ENCODE measurements around the gene PPDPF.

PPDPF gene

DNA sequence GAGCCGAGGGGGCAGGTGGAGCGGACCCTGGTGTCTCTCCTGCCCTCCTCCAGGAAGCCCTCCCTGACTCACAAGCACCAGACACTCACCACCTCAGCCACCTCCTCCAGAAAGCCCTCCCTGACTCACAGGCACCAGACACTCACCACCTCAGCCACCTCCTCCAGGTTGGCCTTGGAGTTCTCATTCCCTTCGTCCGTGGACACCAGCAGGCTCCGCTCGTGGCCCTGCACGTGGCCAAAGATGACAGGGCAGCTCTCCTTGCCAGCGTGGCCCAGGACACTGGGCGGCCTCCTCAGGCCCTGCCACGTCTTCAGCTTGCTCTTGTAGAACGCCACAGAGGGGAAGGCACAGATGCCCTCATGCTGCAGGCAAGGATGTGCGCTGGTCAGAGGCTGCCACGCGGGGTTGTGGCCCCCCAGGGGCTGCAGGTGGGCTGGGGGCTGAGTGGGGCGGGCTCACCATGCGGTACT is 39.8 kb downstream of the PPDPF start:
- no peak for TF ChIP-seq ZFP30 (CRISPR knock-in tag; IDR thresholded peaks at IDR 0.05)
- no peak for ATAC-seq

DNA sequence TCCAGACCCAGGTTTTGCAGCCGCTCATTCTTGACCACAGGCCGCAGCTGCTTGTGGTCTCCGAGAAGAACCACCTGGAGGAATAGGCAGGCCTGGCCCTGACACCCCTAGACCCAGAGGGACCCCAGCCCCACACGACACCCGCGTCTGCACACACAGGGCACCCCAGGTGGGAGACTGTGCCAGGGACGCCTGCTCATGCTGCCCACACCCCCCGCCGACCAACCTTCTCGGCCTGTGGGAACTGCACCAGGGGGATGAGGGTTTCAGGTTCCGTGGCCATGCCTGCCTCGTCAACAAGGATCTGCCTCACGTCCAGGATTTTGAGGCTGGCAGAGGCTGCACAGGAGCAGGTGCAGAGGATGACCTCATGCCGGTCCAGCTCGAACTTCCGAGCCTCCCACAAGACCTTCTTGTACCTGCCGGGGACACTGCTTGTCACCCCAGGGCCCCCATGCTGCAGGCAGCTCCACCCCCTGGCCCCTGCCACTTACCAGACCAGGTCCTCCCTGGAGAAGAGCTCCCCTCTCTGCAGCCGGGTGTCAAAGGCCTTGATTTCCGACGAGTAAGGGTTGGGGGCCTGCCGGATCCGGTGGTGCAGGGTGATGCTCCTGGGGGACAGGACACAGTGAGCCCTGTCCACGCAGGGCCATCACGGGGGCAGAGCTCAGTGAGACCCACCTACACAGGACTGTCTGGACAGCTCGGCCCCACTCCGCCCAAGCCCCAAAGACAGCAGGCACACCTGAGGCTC is 40.5 kb downstream of the PPDPF start:
- ATAC-seq, result no peak
- TF ChIP-seq, protein P1, sequence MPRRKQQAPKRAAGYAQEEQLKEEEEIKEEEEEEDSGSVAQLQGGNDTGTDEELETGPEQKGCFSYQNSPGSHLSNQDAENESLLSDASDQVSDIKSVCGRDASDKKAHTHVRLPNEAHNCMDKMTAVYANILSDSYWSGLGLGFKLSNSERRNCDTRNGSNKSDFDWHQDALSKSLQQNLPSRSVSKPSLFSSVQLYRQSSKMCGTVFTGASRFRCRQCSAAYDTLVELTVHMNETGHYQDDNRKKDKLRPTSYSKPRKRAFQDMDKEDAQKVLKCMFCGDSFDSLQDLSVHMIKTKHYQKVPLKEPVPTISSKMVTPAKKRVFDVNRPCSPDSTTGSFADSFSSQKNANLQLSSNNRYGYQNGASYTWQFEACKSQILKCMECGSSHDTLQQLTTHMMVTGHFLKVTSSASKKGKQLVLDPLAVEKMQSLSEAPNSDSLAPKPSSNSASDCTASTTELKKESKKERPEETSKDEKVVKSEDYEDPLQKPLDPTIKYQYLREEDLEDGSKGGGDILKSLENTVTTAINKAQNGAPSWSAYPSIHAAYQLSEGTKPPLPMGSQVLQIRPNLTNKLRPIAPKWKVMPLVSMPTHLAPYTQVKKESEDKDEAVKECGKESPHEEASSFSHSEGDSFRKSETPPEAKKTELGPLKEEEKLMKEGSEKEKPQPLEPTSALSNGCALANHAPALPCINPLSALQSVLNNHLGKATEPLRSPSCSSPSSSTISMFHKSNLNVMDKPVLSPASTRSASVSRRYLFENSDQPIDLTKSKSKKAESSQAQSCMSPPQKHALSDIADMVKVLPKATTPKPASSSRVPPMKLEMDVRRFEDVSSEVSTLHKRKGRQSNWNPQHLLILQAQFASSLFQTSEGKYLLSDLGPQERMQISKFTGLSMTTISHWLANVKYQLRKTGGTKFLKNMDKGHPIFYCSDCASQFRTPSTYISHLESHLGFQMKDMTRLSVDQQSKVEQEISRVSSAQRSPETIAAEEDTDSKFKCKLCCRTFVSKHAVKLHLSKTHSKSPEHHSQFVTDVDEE (CRISPR knock-in tag; IDR thresholded peaks at IDR 0.05), result no peak
- TF ChIP-seq SNAI2 (CRISPR knock-in tag; IDR thresholded peaks at IDR 0.05) (no peak), ZC3H10 (CRISPR knock-in tag; IDR thresholded peaks at IDR 0.05) (no peak), ZNF565 (CRISPR knock-in tag; conservative IDR thresholded peaks at IDR 0.05; ENCODE audit: low read depth) (no peak), ZFP3 (CRISPR knock-in tag; IDR thresholded peaks at IDR 0.05) (no peak), OSR1 (CRISPR knock-in tag; IDR thresholded peaks at IDR 0.05) (no peak), PPARA (CRISPR knock-in tag; IDR thresholded peaks at IDR 0.05; ENCODE audit: borderline replicate concordance) (no peak), TOX (CRISPR knock-in tag; IDR thresholded peaks at IDR 0.05; ENCODE audit: borderline replicate concordance) (no peak), GLIS3 (CRISPR knock-in tag; IDR thresholded peaks at IDR 0.05) (no peak), ISL1 (CRISPR knock-in tag; IDR thresholded peaks at IDR 0.05) (no peak), RARB (CRISPR knock-in tag; IDR thresholded peaks at IDR 0.05) (no peak), TCF4 (CRISPR knock-in tag; IDR thresholded peaks at IDR 0.05; ENCODE audit: borderline replicate concordance) (no peak), ZFP30 (CRISPR knock-in tag; IDR thresholded peaks at IDR 0.05) (no peak), ARNTL (CRISPR knock-in tag; IDR thresholded peaks at IDR 0.05; ENCODE audit: borderline replicate concordance, low read depth) (no peak), BACH2 (CRISPR knock-in tag; IDR thresholded peaks at IDR 0.05; ENCODE audit: borderline replicate concordance) (no peak), ZNF70 (CRISPR knock-in tag; IDR thresholded peaks at IDR 0.05) (no peak), CSDC2 (CRISPR knock-in tag; IDR thresholded peaks at IDR 0.05) (no peak)
- TF ChIP-seq, protein P2, sequence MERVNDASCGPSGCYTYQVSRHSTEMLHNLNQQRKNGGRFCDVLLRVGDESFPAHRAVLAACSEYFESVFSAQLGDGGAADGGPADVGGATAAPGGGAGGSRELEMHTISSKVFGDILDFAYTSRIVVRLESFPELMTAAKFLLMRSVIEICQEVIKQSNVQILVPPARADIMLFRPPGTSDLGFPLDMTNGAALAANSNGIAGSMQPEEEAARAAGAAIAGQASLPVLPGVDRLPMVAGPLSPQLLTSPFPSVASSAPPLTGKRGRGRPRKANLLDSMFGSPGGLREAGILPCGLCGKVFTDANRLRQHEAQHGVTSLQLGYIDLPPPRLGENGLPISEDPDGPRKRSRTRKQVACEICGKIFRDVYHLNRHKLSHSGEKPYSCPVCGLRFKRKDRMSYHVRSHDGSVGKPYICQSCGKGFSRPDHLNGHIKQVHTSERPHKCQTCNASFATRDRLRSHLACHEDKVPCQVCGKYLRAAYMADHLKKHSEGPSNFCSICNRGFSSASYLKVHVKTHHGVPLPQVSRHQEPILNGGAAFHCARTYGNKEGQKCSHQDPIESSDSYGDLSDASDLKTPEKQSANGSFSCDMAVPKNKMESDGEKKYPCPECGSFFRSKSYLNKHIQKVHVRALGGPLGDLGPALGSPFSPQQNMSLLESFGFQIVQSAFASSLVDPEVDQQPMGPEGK (CRISPR knock-in tag; IDR thresholded peaks at IDR 0.05; ENCODE audit: borderline replicate concordance), result no peak
- TF ChIP-seq, protein P3, sequence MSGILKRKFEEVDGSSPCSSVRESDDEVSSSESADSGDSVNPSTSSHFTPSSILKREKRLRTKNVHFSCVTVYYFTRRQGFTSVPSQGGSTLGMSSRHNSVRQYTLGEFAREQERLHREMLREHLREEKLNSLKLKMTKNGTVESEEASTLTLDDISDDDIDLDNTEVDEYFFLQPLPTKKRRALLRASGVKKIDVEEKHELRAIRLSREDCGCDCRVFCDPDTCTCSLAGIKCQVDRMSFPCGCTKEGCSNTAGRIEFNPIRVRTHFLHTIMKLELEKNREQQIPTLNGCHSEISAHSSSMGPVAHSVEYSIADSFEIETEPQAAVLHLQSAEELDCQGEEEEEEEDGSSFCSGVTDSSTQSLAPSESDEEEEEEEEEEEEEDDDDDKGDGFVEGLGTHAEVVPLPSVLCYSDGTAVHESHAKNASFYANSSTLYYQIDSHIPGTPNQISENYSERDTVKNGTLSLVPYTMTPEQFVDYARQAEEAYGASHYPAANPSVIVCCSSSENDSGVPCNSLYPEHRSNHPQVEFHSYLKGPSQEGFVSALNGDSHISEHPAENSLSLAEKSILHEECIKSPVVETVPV (CRISPR knock-in tag; IDR thresholded peaks at IDR 0.05), result no peak
- TF ChIP-seq, protein P4, sequence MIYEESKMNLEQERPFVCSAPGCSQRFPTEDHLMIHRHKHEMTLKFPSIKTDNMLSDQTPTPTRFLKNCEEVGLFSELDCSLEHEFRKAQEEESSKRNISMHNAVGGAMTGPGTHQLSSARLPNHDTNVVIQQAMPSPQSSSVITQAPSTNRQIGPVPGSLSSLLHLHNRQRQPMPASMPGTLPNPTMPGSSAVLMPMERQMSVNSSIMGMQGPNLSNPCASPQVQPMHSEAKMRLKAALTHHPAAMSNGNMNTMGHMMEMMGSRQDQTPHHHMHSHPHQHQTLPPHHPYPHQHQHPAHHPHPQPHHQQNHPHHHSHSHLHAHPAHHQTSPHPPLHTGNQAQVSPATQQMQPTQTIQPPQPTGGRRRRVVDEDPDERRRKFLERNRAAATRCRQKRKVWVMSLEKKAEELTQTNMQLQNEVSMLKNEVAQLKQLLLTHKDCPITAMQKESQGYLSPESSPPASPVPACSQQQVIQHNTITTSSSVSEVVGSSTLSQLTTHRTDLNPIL (CRISPR knock-in tag; IDR thresholded peaks at IDR 0.05; ENCODE audit: low read depth), result no peak

DNA sequence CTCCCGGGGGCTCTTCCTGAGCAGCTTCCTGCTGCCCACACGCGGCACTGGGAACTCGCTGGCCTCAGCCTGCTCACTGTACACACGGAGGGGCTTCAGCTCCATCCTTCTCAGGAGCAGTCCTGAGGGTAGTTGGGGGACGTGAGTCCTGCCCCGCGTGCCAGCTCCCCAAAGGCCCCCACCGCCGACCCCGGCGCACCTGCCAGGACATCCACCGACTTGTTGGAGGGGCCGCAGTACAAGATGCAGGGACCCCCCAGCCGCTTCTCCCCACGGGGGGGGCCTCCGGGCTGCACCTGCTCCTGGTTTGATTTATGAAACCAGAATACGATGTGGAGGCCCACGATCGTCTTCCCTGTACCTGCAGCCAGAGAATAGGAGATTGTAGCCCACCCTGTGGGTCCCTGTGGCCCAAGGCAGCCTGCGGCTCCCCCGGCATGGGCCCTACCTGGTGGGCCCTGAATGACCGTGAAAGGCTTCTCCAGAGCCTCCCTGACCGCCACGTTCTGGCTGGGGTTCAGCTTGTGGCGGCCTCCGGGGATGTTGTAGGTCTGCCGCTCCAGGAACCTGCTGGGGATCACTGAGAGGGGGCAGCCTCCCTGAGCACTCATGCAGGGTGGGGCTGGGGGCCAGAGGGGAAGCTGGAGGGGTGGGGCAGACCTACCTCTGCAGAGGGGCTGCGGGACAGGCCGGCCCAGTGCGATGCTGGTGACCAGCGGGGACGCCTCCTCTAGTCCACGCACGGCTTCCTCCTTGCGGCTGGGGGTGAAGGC is 41.2 kb downstream of the PPDPF start:
- TF ChIP-seq RARB (CRISPR knock-in tag; IDR thresholded peaks at IDR 0.05) (no peak), ZNF8 (CRISPR knock-in tag; IDR thresholded peaks at IDR 0.05) (no peak), ZNF70 (CRISPR knock-in tag; IDR thresholded peaks at IDR 0.05) (no peak), TCF4 (CRISPR knock-in tag; IDR thresholded peaks at IDR 0.05; ENCODE audit: borderline replicate concordance) (no peak), GLIS3 (CRISPR knock-in tag; IDR thresholded peaks at IDR 0.05) (no peak), ZFP30 (CRISPR knock-in tag; IDR thresholded peaks at IDR 0.05) (no peak), ZFP3 (CRISPR knock-in tag; IDR thresholded peaks at IDR 0.05) (no peak), CSDC2 (CRISPR knock-in tag; IDR thresholded peaks at IDR 0.05) (no peak), TOX (CRISPR knock-in tag; IDR thresholded peaks at IDR 0.05; ENCODE audit: borderline replicate concordance) (no peak)
- TF ChIP-seq, protein P1 (CRISPR knock-in tag; IDR thresholded peaks at IDR 0.05), result no peak
- TF ChIP-seq, protein P4 (CRISPR knock-in tag; IDR thresholded peaks at IDR 0.05; ENCODE audit: low read depth), result no peak
- no peak for ATAC-seq
